ENCODE results near the gene ZCCHC17.

Gene ZCCHC17

GRCh38 chr1:31366796-31367195 is 70.0 kb downstream of the ZCCHC17 start:
- in situ Hi-C loops (cut with HindIII; ENCODE audit: low pct_unique_long_range_greater_than_20kb, low sequenced_read_pairs) = no loop called here
- TF ChIP-seq JUND (IDR thresholded peaks at IDR 0.05; ENCODE audit: low read depth) = no peak
- DNase-seq (ENCODE audit: low read depth in 1 of 2, low spot score in 1 of 2) = no peak

DNA sequence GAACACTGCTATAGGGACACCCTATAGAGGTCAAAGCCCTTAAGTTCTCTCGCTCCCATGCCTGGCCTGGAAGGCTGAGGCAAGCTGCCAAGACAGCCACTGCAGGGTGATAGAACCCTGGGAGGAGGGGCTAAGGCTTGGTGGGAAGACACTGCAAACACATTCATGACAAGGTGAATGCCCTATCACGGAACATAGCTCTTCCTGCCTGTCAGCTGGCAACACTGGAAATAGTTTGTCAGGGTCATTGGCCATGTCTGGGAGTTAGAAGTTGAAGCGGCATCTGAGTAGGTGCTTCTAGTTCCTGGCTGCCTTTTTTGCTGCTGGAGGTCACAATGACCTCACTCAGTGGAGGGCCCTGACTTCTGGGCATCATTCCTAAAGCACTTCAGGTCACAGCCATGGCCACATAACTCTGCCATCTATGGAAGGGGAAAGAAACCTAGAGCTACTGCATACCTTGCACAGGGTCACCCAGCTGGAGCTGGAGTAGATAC is 71.8 kb downstream of the ZCCHC17 start:
- DNase-seq (ENCODE audit: low read depth in 1 of 2, low spot score in 1 of 2) = peak in 1 of 2 experiments; percentile 65
- in situ Hi-C loops (cut with HindIII; ENCODE audit: low pct_unique_long_range_greater_than_20kb, low sequenced_read_pairs) = no loop called here
- no peak for TF ChIP-seq JUND (IDR thresholded peaks at IDR 0.05; ENCODE audit: low read depth)

- in situ Hi-C loops (cut with HindIII; ENCODE audit: low pct_unique_long_range_greater_than_20kb, low sequenced_read_pairs) = no loop called here
- no peak for TF ChIP-seq JUND (IDR thresholded peaks at IDR 0.05; ENCODE audit: low read depth)
These were observed 73.2 kb downstream of the ZCCHC17 start for GRCh38 chr1:31370021-31370420.

GRCh38 chr1:31370565-31370964 is 73.7 kb downstream of the ZCCHC17 start:
- no peak for TF ChIP-seq JUND (IDR thresholded peaks at IDR 0.05; ENCODE audit: low read depth)
- in situ Hi-C loops (cut with HindIII; ENCODE audit: low pct_unique_long_range_greater_than_20kb, low sequenced_read_pairs) = no loop called here
- DNase-seq (ENCODE audit: low read depth in 1 of 2, low spot score in 1 of 2) = no peak

More at GRCh38 chr1:31370021-31370420, 73.2 kb downstream of the ZCCHC17 start:
- DNase-seq (ENCODE audit: low read depth in 1 of 2, low spot score in 1 of 2) = no peak

GRCh38 chr1:31371121-31371959 is 74.5 kb downstream of the ZCCHC17 start:
- TF ChIP-seq JUND (IDR thresholded peaks at IDR 0.05; ENCODE audit: low read depth) = no peak
- no peak for DNase-seq (ENCODE audit: low read depth in 1 of 2, low spot score in 1 of 2)
- in situ Hi-C loops (cut with HindIII; ENCODE audit: low pct_unique_long_range_greater_than_20kb, low sequenced_read_pairs) = no loop called here

- no peak for TF ChIP-seq JUND (IDR thresholded peaks at IDR 0.05; ENCODE audit: low read depth)
- in situ Hi-C loops (cut with HindIII; ENCODE audit: low pct_unique_long_range_greater_than_20kb, low sequenced_read_pairs) = no loop called here
- no peak for DNase-seq (ENCODE audit: low read depth in 1 of 2, low spot score in 1 of 2)
These were observed 75.2 kb downstream of the ZCCHC17 start for GRCh38 chr1:31372051-31372450.

DNA sequence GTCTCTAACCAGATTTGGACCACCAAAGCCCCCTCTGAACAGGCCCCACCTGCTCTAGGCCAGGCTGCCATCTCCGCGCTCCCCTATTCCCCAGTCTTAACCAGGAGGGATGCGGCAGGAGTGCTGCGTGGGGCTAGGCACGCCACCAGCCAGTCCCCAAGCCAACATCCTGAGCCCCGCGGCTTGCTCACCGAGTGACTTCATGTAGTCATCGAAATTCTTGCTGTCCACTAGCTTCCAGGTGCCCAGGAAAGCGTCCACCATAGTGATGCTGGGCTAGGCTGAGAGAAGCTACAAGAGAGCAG is 75.9 kb downstream of the ZCCHC17 start:
- TF ChIP-seq JUND (IDR thresholded peaks at IDR 0.05; ENCODE audit: low read depth) = no peak
- no peak for DNase-seq (ENCODE audit: low read depth in 1 of 2, low spot score in 1 of 2)
- in situ Hi-C loops (cut with HindIII; ENCODE audit: low pct_unique_long_range_greater_than_20kb, low sequenced_read_pairs) = no loop called here

DNA sequence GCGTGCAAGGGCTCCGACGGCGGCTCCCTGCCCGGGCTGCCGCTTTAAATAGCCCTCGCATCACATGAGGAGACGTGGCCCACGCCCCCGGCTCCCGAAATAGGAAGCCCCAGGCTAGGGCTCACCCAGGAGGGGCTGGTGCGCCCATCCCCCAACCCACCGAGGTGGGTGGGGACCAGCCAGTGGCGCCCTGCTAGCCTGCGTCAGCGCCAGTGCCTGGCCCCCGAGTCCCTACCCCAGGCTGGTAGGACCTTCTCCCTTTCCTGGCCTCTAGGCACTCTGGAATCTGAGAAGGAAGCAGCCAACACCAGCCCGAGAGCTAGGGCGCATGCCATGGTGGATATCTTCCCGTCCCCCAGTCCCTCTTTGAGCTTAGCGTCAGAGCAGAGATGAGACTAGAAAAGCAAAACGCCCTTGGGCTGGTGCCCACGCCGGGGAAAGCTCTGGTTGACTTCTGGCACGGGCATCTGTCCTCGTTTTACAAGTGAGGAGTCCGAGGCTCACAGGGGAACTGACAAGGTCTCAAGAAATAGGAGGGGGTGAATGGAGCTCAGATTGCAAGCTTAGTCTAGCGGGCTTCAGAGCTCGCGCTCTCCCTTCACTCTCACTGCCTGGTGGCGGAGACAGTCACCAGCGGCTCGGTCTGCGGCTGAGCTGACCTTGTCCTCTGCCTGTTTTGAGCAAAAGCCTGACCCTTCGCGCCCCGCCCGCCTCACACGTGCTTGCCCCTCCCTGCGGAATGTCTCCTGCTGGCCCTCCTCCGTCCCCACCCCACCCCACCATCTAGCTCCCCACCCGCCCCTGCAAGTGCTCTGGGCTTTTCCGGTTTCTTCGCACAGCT is 76.4 kb downstream of the ZCCHC17 start, which contains the start of gene FABP3:
TSS of gene FABP3 (minus strand) at position 21 of the 841 bp plus-strand sequence. CDS start 62 bp downstream, outside the sequence.
- DNase-seq (ENCODE audit: low read depth in 1 of 2, low spot score in 1 of 2) = no peak
- no peak for TF ChIP-seq JUND (IDR thresholded peaks at IDR 0.05; ENCODE audit: low read depth)
- in situ Hi-C loops (cut with HindIII; ENCODE audit: low pct_unique_long_range_greater_than_20kb, low sequenced_read_pairs) = no loop called here

DNA sequence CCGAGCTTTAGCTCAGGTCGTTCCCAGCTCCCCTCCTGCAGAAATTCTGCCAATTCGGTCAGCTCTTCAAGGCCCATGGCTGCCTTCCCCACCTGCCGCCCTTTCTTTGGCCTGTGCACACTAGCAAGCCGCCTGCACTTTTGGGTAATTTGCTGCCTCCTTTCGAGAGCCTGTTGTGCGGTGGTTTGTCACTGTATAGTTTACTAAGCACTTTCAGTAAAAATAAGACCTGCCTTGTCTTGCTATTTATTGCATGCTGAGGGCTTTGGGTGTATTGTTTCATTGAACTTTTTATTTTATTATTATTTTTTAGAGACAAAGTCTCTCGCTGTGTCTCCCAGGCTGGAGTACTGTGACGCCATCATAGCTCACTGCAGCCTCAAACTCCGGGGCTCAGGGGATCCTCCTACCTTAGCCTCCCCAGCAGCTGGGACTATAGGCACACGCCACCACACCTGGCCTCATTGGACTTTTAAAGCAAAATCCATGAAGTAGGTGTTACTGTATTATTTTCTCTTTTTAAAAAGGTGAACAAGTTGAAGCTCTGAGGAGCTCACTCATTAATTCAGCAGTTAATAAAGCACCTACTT is 77.2 kb downstream of the ZCCHC17 start:
- in situ Hi-C loops (cut with HindIII; ENCODE audit: low pct_unique_long_range_greater_than_20kb, low sequenced_read_pairs) = no loop called here
- no peak for DNase-seq (ENCODE audit: low read depth in 1 of 2, low spot score in 1 of 2)
- TF ChIP-seq JUND (IDR thresholded peaks at IDR 0.05; ENCODE audit: low read depth) = no peak

GRCh38 chr1:31374511-31375196 is 77.8 kb downstream of the ZCCHC17 start:
- DNase-seq (ENCODE audit: low read depth in 1 of 2, low spot score in 1 of 2) = no peak
- in situ Hi-C loops (cut with HindIII; ENCODE audit: low pct_unique_long_range_greater_than_20kb, low sequenced_read_pairs) = no loop called here
- no peak for TF ChIP-seq JUND (IDR thresholded peaks at IDR 0.05; ENCODE audit: low read depth)

DNA sequence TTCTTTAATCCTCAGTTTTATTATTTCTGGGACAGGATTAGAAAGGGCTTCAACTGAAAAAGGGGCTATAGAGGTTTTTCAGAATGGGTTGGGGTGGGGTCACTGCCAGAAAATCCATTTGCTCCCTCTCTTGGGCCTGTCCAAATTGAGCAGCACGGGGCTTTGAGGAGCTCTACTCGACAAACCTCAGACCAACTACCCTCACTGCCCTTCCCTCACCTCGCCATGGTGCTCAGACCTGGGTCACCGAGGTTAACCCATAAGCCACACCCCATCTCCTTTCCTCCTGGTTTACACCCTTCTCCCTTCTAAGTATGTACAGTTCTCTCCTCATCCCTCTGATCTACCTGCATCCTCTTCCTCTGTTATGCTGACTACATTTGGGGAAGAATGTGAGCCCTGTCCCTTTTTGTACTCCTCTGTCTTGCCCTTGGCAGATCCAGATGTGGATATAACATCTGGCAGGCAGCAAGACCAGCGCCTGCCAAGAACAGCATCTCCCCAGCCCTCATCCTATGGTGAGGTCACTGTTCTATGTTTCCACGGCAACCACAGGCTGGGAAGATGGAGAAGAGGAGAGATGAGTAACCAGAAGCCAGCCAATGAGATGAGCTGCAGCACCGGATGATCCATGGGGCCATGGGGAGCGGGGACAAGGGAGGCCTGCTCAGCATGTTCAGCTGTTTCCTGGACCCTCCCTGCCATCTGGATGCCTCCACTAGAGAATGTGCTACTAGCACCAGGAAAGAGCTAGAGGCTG is 79.7 kb downstream of the ZCCHC17 start:
- TF ChIP-seq JUND (IDR thresholded peaks at IDR 0.05; ENCODE audit: low read depth) = no peak
- no peak for DNase-seq (ENCODE audit: low read depth in 1 of 2, low spot score in 1 of 2)
- in situ Hi-C loops (cut with HindIII; ENCODE audit: low pct_unique_long_range_greater_than_20kb, low sequenced_read_pairs) = no loop called here
